H1 (cell line): ENCODE measurements around the gene TATDN2.

Experiments used
- ATF3 ChIP-seq: IDR thresholded peaks from 2 replicates; pipeline ENCODE4 v1.6.1; 2011; ENCODE audit warnings: low read depth, mild to moderate bottlenecking, low read length; ENCODE audit not compliant: insufficient read depth
- BCL11A ChIP-seq, 2 experiments: IDR thresholded peaks; one replicate each; pipeline ENCODE4 v1.6.1; 2011; ENCODE audit warnings: low read depth in 2 of 2, low read length in 2 of 2, mild to moderate bottlenecking in 2 of 2
- CTCF ChIP-seq, 3 experiments: IDR thresholded peaks; 1 replicate in 2 of 3; 2 replicates in 1 of 3; pipeline versions ENCODE4 v1.5.1 to v1.6.1; 2011; ENCODE audit warnings: low read length in 3 of 3, mild to moderate bottlenecking in 3 of 3, inconsistent platforms in 2 of 3, low read depth in 1 of 3, moderate library complexity in 1 of 3; ENCODE audit not compliant: insufficient read depth in 1 of 3; ENCODE audit errors: control extremely low read depth in 1 of 3
- EGR1 ChIP-seq: IDR thresholded peaks from 2 replicates; pipeline ENCODE4 v1.6.1; 2011; ENCODE audit warnings: low read depth, low read length, borderline replicate concordance
- JUN ChIP-seq: IDR thresholded peaks from 2 replicates; pipeline ENCODE4 v1.6.1; 2011; ENCODE audit warnings: low read depth, mild to moderate bottlenecking, improper control_type of control experiment, low read length
- POLR2A ChIP-seq, 2 experiments: IDR thresholded peaks; 1 replicate in 1 of 2; 2 replicates in 1 of 2; pipeline ENCODE4 v1.6.1; 2011; ENCODE audit warnings: low read depth in 2 of 2, low read length in 2 of 2, mild to moderate bottlenecking in 2 of 2; ENCODE audit errors: control extremely low read depth in 1 of 2
- RAD21 ChIP-seq, 2 experiments: IDR thresholded peaks in 1 of 2; conservative IDR thresholded peaks in 1 of 2; 2 replicates each; pipeline ENCODE4 v1.6.1; 2011; ENCODE audit warnings: low read depth in 2 of 2, low read length in 2 of 2, improper control_type of control experiment in 1 of 2, inconsistent platforms in 1 of 2, mild to moderate bottlenecking in 1 of 2, moderate library complexity in 1 of 2
- RFX5 ChIP-seq: IDR thresholded peaks from 2 replicates; pipeline ENCODE4 v1.6.1; 2011; ENCODE audit warnings: low read depth, low read length, improper control_type of control experiment, borderline replicate concordance
- SAP30 ChIP-seq: fragments of 300-600 bp; sonication (generic); IDR thresholded peaks from 2 replicates; pipeline ENCODE4 v1.7.1; 2012; ENCODE audit warnings: low read length, moderate library complexity, mild to moderate bottlenecking, inconsistent platforms; ENCODE audit not compliant: insufficient read depth, insufficient replicate concordance
- SP1 ChIP-seq: IDR thresholded peaks from 2 replicates; pipeline ENCODE4 v1.6.1; 2011; ENCODE audit warnings: low read depth, low read length
- TAF1 ChIP-seq: IDR thresholded peaks from 2 replicates; pipeline ENCODE4 v1.6.1; 2011; ENCODE audit warnings: mild to moderate bottlenecking, low read depth, low read length
- USF2 ChIP-seq: IDR thresholded peaks from 2 replicates; pipeline ENCODE4 v1.6.1; 2011; ENCODE audit warnings: low read length, improper control_type of control experiment

- TF ChIP-seq USF2 (no peak), RAD21 (IDR thresholded peaks at IDR 0.05 in 1 of 2, conservative IDR thresholded peaks at IDR 0.05 in 1 of 2; ENCODE audit: low read depth in 2 of 2, low read length in 2 of 2) (no peak), SAP30 (no peak), CTCF (IDR thresholded peaks at IDR 0.05; ENCODE audit: control extremely low read depth in 1 of 3, insufficient read depth in 1 of 3, low read depth in 1 of 3, low read length in 3 of 3) (no peak), TAF1 (no peak), EGR1 (no peak), JUN (no peak), RFX5 (no peak), POLR2A (IDR thresholded peaks at IDR 0.05; ENCODE audit: control extremely low read depth in 1 of 2, low read depth in 2 of 2, low read length in 2 of 2) (no peak), BCL11A (IDR thresholded peaks at IDR 0.05; ENCODE audit: low read depth in 2 of 2, low read length in 2 of 2) (no peak), ATF3 (no peak), SP1 (no peak)
Measured at GRCh38 chr3:10229576-10229975, 18.7 kb upstream of the TATDN2 start.
